Effector CD8-positive, alpha-beta T cell (primary cell): ENCODE data around the gene PHTF1.
"Not testable (repeated sequence)": the region's sequence is repeated elsewhere in the genome, so short reads cannot be mapped to it uniquely, and the experiment has no call there.

ENCODE experiments used
- DNase-seq: peaks from one replicate; lab custom pipeline; 2025; lab: John Stamatoyannopoulos, UW

PHTF1 gene

DNA sequence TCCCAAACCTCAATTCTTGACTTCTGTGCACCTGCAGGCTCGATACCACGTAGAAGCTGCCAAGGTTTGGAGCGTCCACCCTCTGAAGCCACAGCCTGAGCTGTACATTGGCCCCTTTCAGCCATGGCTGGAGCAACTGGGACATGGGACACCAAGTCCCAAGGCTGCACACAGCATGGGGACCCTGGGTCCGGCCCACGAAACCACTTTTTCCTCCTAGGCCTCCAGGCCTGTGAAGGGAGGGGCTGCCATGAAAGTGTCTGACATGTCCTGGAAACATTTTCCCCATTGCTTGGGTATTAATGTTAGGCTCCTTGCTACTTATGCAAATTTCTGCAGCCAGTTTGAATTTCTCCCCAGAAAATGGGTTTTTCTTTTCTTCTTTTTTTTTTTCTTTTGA lies 40.7 kb downstream of the PHTF1 start:
- not testable (repeated sequence) for DNase-seq

DNA sequence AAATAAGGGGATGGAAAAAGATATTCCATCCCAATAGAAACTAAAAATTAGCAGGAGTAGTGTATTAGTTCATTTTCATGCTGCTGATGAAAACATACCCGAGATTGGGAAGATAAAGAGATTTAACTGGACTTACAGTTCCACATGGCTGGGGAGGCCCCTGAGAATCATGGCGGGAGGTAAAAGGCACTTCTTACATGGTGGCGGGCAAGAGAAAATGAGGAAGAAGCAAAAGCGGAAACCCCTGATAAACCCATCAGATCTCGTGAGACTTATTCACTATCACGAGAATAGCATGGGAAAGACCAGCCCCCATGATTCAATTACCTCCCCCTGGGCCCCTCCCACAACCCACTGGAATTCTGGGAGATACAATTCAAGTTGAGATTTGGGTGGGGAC lies 41.8 kb downstream of the PHTF1 start:
- not testable (repeated sequence) for DNase-seq

DNA sequence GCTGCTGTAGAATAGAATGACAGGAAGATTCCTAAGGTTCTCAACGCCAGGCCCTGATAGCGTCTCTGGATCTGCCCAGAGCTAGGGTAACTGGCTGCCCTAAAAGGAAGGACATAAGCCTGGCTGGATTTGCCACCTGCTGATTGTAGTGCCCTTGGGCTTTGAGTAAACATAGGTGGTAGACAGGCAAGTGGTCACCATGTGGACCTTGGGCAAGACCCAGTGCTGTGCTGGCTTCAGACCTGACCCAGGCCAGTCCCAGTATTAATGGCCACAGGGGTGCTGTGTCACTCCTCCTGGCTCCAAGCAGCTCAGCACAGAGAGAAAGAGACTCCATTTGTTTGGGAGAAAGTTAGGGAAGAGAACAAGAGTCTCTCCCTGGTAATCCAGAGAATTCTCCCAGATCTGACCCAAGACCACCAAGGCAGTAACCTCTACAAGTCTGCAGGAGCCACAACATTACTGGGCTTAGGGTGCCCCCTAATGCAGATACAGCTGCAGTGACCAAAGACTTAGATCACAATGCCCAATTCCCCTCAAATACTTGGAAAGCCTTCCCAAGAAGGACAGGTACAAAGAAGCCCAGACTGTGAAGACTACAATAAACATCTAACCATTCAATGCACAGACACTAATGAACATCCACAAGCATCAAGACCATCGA lies 44.5 kb downstream of the PHTF1 start:
- no peak for DNase-seq

DNA sequence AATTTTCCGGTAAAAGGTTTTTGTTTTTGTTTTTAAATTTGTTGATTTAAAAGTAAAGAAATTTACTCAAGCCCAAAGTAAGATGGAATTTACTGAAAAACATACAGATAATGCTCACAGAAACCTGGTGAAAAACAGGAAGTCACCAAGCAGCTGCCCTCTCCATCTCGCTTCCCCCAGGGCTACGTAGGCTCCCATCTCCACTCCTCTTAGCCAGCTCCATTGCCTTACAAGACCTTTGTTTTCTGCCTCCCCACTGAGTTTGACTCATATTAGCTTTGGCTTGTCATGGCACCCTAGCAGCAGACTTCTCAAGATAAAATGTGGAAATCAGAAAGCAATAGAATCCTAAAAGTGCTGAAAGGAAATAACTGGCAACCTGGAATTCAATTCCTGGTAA lies 57.9 kb downstream of the PHTF1 start:
- DNase-seq: no peak

DNA sequence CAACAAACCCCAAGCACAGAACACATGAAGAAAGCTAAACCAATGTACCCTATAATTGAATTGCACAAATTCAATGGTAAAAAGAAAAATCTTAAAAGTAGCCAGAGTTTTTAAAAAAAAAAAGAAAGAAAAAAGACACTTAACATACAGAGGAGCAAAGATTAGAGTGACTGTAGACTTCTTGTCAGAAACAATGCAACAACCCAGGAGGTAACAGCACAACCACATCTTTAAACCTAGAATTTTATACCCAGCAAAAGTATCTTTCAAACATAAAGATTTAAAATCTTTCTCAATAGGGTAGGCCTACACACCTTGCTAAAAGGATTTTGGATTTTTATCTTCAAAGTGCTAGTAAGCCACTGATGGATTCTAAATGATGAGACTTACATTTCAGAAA lies 64.4 kb downstream of the PHTF1 start:
- no peak for DNase-seq

DNA sequence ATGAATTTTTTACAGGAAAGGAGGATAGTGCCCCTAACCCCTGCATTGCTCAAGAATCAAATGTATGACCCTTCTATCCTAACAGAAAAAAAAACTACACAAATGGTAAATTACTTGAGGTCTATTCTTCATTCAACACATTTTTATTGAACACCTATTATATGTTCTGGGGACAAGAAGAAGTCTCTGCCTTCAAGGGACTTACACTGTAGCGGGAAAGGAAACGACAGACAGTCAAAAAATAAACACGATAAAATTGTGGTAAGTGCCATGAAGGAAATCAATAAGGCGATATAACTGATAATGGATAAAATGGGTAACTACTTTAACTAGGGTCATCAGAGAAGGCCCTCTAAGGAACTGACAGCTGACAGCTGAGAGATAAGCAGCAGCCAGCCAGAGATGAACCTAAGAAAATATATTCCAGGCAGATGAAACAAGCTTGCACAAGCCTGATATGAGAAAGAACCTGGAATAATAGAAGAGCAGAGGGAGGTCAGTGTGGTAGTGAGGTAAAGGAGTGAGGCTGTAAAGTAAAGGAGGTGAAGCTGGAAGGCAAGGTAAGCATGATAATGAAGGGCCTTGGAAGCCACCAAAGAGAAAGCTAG lies 66.4 kb downstream of the PHTF1 start:
- DNase-seq: no peak

DNA sequence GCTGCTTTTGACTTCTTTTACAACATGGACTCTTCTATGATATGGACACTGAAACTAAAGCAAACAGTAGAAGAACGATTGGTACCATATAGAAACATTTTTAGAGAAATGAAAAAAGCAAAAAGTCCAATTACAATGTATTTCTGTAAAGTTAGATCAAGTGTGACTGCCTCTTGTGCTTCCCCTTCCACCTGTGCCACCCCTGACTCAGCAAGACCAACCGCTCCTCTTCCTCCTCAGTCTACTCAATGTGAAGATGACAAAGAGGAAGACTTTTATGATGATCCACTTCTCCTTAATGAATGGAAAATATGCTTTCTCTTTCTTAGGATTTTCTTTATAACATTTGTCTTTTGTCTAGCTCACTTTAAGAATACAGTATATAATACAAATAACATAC lies 66.9 kb downstream of the PHTF1 start:
- no peak for DNase-seq

DNA sequence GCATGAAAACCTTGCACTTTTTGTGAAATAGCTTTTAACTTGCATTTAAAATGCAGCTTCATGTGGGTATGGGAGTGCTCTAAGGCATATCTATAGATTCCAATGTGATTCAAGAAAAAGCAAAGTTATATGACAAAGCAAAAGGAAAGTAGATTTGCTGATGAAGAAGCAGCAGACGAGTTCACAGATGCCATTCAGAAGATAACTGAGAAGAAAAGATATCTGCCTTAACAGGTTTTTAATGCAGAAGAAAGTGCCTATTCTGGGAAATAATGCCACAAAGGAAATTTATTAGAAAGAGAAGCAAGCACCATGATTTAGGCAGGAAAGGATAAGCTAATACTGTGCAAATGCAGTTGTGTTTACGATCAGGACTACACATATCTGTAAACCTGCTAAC lies 68.1 kb downstream of the PHTF1 start:
- no peak for DNase-seq

DNA sequence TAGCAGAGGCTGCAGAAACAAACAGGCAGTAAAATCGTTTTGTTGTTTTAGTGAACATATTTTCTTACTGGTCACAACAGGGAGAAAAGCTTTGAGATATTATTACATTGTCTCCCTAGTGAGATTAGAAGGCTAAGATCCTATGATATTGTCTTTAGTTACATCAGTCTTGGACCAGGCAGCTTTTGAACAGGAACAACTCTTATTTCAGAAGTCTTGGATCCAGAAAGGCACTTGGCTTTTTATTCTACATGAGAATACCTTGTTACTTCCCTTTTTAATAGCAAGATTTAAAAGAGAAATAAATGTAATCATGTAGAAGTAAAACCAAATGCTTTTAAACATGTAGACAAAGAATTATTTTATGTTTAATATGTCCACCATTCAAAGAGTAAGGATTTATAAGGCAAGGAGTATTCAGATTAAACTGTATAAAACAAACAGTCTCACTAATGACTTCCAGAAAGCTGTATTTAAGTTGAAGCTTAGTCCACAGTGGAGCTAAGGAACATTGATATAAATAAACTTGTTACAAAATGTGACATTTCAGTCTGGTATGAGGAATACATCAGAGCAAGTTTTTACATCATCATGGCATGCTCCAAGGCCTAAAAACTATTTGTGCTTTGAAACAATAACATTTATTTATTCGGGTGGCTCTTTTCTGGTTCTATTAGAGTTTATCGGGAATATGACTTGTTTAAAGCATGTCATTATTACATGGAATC lies 72.2 kb downstream of the PHTF1 start:
- DNase-seq: no peak

DNA sequence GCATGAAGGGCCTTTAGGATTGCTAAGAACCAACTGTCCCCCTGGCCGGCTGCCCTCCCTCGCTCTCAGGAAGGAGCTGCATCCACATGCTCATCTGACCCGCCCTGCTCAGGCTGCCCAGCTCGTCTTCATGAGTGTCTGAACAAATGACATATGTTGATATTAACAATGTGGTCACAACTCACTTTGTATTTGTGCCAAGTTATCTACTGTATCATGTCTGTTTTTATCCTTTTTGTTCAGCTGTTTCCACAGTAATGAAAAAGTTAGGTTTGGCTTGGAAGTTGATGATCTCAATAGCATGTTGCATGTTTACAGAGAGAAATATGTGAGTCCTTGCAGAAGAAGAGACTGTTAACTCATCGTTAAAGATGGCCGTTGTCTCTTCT lies 75.1 kb downstream of the PHTF1 start:
- no peak for DNase-seq

DNA sequence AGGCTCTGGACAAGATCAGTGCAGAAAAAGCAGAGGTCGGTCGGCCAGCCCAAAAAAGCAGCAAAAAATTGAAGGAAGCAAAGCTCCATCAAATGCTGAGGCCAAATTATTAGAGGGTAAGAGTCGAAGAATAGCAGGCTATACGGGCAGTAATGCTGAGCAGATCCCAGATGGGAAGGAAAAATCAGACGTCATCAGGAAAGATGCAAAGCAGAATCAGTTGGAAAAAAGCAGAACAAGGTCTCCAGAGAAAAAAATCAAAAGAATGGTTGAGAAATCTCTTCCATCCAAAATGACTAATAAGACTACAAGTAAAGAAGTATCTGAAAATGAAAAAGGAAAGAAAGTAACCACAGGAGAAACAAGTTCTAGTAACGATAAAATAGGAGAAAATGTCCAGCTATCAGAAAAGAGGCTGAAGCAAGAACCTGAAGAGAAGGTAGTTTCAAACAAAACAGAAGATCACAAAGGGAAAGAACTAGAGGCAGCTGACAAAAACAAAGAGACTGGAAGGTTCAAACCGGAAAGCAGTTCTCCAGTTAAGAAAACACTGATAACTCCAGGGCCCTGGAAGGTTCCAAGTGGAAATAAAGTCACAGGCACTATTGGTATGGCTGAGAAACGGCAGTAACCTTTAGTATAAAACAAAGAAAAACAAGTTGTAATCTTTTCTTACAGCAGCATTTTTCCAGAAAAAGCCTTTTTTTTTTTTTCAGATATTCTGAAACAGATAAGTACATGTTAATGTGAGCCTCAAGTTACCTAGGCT lies 75.7 kb downstream of the PHTF1 start:
- DNase-seq: no peak

DNA sequence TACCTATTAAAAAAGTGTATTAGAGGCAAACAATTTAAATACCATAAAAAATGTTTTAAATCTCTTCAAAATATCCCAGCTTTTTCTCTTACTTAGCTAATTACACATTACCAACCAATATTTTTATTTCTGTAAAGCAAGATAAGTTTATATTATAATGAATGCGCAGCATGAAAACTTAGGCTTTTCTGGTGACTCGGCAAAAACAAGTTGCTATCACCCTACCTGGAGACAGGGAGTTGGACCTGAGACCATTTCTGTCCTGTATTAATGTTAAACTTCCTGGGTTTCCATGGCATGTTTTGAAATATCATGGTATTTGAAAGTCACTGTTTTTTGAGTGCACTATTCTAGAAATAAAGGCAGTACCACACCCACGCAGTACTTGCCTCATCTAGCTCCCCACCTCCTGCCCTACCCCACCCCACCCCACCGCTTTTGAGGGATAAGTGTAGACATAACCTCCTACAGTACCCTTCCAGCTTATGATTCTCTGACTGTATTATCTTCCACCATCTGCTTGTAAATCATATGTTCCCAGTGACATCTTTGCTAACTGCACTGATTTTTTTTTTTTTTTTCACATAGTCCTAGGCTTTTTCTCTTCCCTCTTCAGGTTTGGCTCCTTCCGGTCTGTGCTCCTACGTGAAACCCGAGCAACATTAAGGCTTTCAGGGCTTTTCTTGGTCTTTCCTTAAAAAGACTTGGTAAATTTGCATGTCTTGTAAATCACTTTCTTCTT lies 77.5 kb downstream of the PHTF1 start:
- no peak for DNase-seq

DNA sequence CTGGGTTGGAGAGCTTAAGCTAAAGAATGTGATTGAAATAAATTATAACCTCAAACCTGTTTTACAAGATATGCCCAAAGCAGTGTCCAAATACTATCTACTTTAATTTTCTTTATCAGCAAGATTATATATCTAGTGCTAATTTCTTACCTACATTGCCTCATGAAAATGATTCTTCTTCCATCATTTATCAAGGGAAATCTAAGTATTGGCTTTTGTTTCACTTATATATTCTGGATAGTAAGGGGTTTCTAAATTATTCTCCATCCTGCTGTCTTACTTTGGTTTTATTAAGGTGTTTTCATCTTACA lies 81.2 kb downstream of the PHTF1 start:
- DNase-seq: no peak

DNA sequence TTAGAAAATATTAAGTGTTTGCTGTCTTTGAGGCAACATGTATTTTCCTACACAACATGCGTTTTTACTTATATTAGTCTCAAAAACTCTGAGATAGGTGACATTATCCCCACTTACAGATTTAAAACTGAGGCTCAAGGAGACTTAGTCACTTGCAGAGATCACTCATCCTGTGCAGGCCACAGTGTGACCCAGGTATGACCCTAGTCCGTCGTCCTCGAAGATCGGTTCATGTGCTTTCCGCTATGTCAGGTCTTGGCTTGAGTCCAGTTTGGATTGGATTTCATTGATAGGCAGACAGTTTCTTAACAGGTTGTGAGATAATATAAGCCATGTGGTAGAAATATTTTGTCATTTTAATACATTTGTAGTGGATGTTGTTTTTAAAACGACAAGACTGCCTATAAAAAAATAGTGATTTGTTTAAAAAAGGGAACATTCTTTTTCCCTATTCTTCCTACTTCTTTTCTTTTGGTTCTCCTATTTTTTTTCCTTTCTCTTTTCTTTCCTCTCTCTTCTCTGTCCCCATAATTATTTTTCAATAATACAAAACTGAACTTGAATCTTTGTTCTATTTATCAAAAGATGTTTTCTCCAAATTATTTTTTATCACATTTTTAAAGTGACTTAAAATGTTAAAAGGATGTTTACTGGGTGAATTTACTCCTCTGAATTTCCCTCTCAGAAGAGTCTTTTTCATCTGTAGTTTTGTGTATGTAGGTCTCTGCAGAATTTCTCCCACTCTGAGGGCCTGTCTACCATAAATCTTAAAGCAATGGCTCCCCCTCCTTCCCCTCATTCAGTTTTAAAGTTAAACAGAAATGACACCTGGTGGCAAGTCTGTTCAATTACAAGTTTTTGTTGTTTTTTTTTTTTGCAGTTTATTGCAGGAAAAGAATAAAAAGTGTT lies 81.8 kb downstream of the PHTF1 start:
- no peak for DNase-seq

DNA sequence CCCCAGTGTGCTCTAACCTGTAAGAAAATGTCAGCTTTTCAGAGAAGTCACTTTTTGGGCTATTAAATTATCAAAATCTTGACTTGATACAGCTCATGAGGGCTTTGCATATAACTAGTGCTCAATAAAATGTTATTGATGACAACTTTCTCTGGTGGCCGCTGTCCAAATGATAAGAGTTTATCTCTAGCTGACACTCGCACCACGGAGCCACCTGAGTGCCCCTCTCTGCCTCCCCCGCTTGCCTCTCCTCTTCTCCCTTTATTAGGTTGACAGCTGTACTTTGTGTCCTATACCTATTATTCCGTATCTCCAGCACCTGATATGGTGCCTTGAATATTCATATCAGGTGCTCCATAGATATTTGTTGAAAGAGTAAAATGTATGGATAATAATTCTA lies 82.8 kb downstream of the PHTF1 start:
- no peak for DNase-seq

DNA sequence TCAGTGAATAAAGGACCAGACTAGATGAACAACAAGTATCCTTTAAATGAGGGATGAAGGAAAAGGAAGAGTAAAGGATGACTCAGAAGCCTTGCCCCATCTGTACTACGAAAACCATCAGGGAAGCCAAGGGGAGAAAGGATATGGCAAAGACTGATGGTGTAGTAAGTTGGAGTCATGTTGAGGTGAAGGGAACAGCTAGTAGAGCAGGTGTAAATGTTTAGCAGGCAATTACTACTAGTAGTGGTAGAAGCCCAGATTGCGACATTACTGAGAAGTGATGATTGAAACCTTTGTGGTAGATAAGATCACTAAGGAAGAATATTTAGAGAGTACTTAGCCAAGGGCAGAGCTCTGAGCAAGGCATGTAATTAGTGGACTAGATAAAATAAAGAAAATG lies 84.0 kb downstream of the PHTF1 start:
- no peak for DNase-seq

DNA sequence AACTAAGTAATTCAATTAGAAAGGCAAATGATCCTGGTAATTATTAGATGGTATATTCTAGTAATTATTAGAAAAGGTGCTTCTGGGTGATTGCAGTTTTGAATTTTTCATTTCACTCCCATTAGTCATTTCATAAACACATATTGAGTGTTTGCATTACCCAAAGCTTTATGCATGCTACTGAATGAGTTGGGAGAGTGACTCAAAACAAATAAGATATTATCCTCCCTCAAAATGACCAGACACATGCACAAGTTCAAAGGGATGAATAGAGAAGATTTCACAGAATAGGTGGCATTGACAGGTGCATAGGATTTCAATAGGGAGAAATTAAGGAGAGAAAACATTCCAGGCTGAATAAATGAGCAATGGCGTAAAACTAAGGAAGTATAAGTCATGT lies 84.7 kb downstream of the PHTF1 start:
- no peak for DNase-seq

DNA sequence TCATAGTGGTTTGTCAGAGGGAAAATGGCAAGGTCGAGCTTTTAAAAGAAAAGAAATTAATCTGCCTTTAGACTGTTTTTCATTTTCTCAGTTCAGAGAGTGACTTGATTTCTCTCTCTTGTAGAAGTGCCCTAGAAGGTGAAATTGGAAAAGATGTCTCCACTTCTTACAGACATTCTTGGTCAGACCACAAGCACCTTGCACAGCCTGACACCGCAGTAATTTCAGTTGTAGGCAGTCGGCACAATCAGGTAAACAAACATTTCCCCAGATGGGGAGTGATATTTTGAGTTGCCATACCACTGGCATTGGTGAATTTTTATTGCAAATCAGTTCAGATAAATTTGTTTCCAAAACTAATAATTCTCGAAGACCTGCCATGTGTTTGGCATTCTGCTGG lies 86.8 kb downstream of the PHTF1 start:
- DNase-seq: no peak

DNA sequence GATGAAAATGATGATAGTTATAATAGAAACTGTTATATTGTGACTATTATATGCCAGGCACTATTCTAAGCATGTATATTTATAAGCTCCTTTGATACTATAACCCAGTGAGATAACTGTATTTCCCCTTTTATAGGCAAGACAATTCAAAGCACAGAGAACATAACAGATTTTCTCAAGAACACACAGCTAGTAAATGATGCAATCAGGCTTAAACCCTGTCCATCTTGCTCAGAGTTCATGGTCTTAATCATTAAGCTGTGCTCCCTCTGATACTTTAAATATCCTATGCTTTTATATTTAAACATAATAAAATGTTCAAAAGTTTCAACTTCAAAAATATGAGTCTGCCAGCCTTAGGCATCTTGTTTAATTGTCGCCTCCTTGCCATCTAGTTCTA lies 88.6 kb downstream of the PHTF1 start:
- no peak for DNase-seq

DNA sequence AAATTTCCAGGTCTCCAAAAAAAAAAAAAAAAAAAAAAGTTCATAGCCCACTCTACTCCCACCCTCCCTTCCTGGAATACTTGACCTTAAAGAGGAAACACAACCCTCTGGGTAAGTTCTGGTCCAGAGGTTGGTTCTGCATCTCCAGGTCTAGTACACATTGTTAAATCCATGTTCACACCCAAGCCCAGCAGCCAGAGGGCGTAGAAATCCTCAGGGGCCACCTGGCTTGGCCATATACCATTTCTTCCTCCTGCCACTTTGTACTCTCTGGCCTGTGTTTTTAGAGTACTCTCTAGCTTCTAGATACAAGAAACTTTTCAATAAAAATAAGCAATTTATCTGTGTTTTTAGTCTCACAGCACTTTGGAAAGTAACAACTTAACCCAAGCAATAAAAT lies 89.3 kb downstream of the PHTF1 start:
- no peak for DNase-seq

DNA sequence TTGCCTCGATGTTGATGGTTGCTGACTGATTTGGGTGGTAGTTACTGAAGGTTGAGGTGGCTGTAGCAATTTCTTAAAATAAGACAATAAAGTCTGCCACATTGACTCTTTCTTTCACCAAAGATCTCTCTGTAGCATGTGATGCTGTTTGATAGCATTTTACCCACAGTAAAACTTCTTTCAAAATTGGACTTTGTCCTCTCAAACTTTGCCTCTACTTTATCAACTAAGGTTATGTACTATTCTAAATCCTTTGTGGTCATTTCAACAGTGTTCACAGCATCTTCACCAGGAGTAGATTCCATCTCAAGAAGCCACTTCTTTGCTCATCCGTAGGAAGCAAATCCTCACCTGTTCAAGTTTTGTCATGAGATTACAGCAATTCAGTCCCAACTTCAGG lies 93.2 kb downstream of the PHTF1 start:
- no peak for DNase-seq
